Activated naive CD4-positive, alpha-beta T cell treated with Interleukin-2 at 50 U/mL for 16 hours (primary cell): ENCODE results near the gene NEURL1.

Source experiments
- DNase-seq: peaks from one replicate; pipeline ENCODE4 v3.0.0-alpha.2; 2020

The NEURL1 gene

GRCh38 chr10:103493362-103493915 is at the start of gene NEURL1:
Gene NEURL1, plus strand, starts transcription at chr10:103493705. Its CDS starts 683 bp downstream, at chr10:103494388.
- DNase-seq = peak; percentile 13

GRCh38 chr10:103444478-103444877 is 49.0 kb upstream of the NEURL1 start:
- no peak for DNase-seq

GRCh38 chr10:103445366-103445765 is 48.1 kb upstream of the NEURL1 start:
- no peak for DNase-seq

GRCh38 chr10:103445767-103446567 is 47.5 kb upstream of the NEURL1 start:
- no peak for DNase-seq

- no peak for DNase-seq
Observed at GRCh38 chr10:103447187-103447586, 46.3 kb upstream of the NEURL1 start.

GRCh38 chr10:103448746-103449145 is 44.8 kb upstream of the NEURL1 start:
- DNase-seq = no peak

- DNase-seq = no peak
Observed at GRCh38 chr10:103449208-103450144, 44.0 kb upstream of the NEURL1 start.

GRCh38 chr10:103450201-103450695 is 43.3 kb upstream of the NEURL1 start:
- DNase-seq = no peak

- peak; percentile 50 for DNase-seq
Observed at GRCh38 chr10:103451091-103451813, 42.3 kb upstream of the NEURL1 start.

GRCh38 chr10:103451831-103452505 is 41.5 kb upstream of the NEURL1 start, which contains the start of gene CALHM2:
Gene CALHM2, minus strand, starts transcription at chr10:103452370. Its CDS starts 2,429 bp downstream, at chr10:103449941.
- DNase-seq = peak; percentile 67

- no peak for DNase-seq
Observed at GRCh38 chr10:103452506-103453230, 40.8 kb upstream of the NEURL1 start.

- no peak for DNase-seq
Observed at GRCh38 chr10:103454026-103454425, 39.5 kb upstream of the NEURL1 start.

GRCh38 chr10:103455235-103455634 is 38.3 kb upstream of the NEURL1 start:
- no peak for DNase-seq

- no peak for DNase-seq
Observed at GRCh38 chr10:103456074-103456660, 37.3 kb upstream of the NEURL1 start.

- no peak for DNase-seq
Observed at GRCh38 chr10:103457176-103457712, 36.3 kb upstream of the NEURL1 start.

- DNase-seq = no peak
Observed at GRCh38 chr10:103457896-103458583, 35.5 kb upstream of the NEURL1 start.

- DNase-seq = no peak
Observed at GRCh38 chr10:103458720-103459119, 34.8 kb upstream of the NEURL1 start, which contains the start of gene CALHM1. Gene CALHM1, minus strand, starts transcription at chr10:103458900. Its CDS starts 149 bp downstream, at chr10:103458751.

GRCh38 chr10:103459615-103460014 is 33.9 kb upstream of the NEURL1 start:
- no peak for DNase-seq

GRCh38 chr10:103463499-103463898 is 30.0 kb upstream of the NEURL1 start:
- DNase-seq = no peak
